Kasumi-1 (cell line): Measurements from ENCODE around the gene LRRC4C.

Source experiments
- DNase-seq, 2 experiments: peaks; one replicate each; lab custom pipeline; 2025; lab: John Stamatoyannopoulos, UW

The LRRC4C gene

DNA sequence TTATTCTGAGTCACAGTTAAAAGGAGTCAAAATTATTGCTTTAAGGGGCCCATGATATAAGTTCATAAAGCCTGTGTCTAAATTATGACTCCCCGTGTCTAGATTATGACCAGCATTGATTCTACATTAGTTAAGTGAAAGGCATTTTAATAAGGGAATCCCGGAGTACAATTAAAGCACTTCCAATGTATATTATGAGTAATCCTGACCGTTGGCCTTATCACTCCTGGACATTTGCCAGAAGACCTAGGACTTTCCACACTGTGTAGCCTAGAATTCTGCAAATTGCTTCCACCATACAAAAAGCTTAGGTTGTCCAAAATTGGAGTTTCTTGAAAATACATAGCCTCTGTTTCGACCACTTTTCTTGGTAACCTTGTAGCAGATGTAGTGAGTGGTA lies 1292.6 kb downstream of the LRRC4C start:
- DNase-seq: no peak

DNA sequence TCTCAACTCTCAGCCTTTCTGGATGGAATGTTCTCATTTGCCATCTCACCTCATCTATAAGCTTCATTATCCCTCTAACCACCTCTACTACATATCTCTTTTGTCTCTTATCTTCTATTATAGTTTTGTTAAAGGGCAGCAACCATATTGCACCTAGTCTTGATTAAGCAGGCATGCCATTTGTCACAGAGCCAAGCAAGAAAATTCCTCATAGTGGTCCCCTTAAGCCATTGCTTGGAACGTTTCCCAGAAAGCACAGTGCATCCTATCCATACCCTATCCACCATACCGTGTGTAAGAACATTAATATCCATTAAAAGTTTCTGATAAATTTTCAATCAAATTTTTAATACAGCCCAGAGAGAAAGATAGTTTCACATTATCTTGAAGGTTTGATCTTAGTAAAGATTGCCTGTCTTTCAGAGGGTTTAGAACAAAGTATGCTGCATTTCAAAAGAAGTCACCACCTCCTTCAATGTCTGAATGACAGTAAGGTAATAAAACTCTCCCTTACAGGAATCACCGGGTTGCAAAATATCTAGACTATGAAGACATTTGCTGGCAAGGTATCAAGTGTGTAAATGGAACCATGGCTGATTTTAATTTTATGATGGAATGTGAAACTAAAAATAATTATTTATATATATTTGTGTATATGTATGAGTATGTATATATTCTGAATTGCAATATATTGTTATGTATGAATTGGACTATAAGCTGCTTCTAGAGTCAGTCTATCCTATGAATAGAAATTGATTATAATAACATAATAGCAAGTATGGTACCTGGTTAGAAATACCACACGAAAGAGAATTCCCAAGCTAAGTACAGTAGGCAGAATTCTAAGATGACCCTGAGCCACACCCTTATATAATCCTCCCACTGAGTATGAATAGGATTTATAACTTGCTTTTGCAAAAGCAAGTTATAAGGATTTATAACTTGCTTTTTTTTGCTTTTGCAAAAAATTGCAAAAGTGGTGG lies 1296.3 kb downstream of the LRRC4C start:
- no peak for DNase-seq

DNA sequence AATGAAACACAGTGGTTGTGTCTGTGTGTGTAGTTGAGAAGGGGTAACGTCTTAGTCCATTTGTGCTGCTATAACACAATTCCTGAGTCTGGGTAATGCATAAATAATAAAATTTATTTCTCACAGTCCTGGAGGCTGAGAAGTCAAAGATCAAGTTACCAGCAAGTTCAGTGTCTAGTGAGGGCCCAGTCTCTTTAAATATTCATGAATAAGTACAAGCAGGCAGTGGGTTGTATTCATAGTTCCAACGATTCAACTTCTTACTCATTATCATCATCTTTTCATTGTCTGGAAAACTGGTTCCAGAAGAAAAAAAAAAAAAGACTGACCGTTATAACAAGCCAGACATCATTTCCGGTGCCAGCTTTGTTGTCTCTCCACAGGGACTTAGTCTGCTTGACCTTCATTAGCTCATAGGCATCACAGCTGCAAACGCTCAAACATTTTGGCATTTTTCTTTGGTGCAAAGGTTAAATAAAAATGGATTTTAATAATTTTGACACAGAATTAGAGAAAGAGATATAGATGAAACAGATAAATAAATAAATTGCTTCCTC lies 1297.5 kb downstream of the LRRC4C start:
- no peak for DNase-seq

DNA sequence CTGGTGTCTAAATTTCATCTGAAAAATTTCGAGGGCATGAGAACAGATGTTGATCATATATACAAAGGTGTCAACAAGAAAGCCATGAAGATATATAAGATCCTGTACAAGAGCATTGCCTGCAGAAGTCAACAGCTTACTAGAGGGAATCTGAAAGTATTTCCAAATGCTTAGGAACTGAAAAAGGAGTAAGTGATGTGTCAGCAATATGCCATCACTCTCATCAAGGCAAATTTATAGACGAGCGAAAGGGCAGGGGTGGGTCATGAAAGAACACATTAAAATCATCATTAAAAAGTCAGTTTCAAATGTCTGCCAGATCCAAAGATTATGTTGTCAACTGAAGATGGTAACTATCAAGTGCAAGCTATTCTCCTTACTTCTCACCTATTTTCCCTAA lies 1299.0 kb downstream of the LRRC4C start:
- DNase-seq: no peak

DNA sequence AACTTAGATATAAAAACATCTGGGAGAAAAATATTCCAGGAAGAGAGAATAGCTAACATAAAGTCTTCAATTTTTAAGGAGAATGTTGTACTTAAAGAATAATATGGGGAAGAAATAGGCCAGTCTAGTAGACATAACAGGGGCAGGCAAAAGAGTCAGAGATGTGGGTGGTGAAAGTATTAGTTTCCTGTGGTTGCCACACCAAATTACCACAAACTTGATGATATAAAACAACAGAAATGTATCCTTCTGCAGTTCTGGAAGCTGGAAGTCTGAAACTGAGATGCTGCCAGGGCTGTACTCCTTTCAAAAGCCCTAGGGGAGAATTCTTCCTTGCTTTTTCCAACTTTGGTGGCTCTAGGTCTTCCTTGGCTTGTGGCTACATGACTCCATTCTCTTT lies 1309.7 kb downstream of the LRRC4C start:
- DNase-seq: no peak

DNA sequence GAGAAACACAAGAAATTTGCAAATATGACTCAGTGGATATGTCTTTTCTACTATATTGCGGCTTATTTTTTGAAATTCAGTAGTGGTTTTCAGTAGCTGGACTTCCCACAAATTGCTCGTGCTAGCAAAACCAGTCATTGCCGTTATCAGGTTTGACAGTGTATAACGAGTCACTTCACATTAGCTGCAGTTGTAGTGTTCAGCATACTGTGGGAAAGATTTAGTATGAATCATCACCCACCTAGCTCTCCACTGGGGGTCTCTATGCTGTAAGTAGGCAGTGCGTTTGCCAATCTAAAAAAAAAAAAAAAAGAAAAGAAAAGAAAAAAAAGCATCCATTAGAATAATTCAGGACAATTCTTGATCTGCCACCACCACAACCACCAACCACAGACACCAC lies 1318.9 kb downstream of the LRRC4C start:
- DNase-seq: no peak

DNA sequence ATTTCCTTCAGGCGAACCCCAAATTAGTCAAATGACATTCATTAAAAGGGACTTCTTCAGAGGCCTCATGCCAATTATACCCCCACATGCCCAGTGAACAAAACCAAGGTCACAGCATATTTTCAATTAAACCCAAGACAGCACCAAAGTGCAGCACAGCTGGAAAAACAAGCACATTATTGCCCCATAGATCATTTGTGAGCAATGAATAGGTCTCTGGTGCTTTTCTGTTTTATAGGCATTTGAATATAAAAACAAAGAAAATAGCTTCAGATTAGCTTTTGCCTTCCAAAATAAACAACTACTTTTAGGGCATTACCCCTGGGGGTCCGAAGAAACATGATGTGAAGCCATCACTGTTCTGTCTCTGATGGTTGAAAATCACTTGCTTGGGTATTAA lies 1319.9 kb downstream of the LRRC4C start:
- no peak for DNase-seq

DNA sequence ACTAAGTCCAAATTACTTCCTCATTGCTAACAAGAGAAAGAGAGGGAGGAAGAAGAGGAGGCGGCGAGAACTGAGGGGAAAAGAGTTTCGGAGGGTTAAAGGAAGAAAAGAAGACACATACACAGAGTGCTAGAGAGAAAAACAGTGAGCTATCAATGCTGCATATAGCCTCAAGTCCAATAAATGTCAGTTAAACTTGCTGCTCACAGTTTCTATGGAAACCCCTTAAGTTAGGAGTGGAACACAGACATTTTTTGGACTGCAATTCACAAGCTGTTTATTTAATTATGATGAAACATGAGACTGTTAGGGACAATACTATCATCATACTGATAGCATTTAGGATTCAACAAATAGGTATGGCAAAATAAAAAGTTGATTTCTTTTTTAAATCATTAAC lies 1320.4 kb downstream of the LRRC4C start:
- DNase-seq: no peak

DNA sequence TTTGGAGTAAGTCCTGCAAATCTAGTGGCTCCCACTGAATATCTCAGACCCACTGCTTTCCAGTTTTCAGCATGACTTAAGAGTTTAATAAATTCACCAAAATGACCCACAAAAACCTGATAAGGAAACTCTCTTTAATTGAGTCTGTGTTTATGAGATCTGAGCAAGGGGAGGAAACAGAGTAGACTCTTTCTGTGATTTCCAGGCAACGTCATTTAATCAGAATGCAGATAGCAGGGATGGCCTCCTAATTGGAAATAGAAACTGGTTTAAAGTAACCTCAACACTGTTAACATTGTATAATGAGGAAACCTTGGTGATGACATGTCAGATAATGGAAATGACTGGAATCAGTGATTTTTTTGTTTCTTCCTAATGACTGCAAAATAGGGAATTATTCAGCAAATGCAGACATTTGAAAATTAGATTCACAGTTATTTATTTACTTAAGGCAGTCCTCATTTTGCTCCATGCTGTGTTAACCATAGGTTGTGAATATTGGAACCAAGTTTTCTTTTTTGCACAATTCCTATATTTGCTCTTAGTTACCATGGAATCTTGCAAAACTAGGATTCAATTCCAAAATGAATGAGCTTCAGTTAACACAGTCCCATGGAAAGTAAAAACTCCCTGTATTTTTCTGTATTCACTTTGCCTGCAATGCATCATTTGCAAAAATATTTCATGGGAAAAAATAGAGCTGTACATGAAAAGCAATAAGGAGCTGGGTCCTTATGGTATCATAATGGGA lies 1324.5 kb downstream of the LRRC4C start:
- DNase-seq: no peak

DNA sequence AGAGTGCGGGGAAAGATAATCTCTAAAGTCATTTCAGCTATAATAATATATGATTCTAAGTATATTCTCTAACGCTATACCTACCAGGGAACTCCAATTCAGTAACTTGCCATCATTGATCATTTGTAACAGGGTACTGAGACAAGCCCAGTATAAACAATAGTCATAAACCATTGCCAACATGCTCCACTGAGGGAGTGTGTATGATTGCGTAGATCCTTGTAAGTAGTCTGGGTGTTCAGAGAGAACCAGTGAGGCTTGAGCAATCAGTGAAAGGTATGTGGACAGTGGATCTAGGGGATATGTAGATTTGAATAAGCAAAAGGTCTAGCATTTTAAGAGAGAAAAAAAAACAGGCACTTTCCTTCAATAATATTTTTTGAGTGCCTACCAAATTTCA lies 1326.0 kb downstream of the LRRC4C start:
- DNase-seq: no peak

DNA sequence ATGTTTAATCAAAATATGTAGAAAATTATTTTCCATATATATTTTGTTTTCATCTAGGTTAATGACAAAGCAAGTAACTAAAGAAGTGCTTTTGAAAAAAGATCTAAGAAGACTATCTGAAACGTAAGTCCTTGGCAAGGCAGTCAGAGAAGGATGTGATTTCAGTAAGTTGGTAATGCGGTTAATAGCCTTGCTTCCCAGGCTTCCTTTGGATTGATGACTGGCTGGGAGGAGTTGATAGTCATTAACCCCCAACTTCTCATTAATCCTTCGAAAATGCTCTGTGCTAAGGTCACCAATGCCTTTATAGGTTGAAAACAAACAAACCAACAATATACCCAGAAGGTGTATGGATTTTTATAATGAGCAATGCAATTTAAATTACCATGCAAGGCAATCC lies 1326.5 kb downstream of the LRRC4C start:
- no peak for DNase-seq

DNA sequence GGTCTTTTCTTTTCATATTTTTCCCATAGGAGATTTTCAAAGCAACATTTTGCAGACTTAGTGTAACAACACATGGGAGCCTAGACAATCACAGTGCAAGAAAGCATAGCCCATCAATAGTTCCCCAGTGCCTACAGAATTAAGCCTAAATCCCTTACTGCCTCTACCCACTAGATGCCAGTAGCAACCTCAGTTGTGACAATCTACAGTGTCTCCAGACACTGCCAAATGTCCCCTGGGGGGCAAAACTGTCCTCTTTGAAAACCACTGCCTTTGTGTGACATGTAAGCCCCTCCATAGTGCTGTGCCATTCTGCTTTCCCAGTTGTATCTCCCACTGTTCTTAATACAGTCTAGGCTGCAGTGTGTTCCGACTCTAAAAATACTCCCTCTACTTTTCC lies 1329.0 kb downstream of the LRRC4C start:
- peak; percentile 21 to 36 for DNase-seq

DNA sequence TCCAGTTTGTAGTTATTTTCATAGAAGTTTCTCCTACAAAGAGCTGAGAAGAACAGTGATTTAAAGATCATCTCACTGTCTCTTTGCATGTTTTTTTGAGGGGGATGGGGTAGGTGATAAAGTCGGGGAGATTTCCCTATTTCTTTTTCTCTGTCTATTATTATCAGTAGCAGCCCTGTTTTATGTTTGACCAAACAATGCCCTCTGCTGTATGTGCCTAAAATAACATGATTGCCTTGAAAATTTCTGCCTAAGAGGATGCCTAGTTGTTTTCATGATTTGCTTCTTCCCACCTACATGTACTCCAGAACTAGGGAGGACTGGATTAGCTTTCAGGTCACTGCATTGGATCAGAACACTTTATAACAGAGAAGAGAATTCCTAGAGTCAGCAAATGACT lies 1330.2 kb downstream of the LRRC4C start:
- peak; percentile 56 to 62 for DNase-seq

DNA sequence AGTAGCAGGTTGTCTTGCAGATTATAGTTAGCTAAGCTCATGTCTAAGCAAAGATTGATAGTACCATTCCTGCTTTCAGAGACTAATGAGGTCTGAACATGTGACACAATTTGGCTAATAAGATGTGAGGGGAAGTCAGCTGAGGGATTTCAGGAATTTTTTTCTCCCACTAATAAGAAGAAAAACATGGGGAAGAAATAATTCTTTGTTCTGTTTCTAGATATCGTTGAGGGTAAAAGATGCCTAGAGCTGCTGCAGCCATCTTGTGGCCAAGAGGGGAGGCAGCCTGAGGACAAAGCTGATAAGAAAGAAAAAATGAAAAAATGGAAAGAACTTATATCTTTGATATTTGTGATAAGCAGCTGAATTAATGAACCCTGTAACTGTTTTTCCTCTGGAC lies 1334.4 kb downstream of the LRRC4C start:
- DNase-seq: peak; percentile 42 to 66

DNA sequence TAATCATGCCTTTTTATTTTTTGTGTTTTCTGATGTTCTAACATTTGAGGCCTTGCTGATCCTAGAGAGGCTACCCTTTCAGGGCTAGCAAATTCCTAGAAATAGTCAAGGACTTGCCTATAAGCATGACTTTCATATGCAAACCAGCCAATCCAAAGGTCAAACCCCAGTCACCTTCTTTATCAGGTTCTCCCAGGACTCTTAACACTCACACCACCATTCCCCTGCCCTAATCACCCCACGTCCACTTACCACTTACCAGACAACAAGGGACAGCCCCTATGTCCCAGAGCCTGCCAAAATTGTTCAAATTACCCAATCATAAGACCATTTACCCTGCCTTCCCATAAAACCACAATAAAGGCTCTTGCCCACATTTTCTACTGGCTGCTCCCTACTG lies 1339.8 kb downstream of the LRRC4C start:
- DNase-seq: no peak

DNA sequence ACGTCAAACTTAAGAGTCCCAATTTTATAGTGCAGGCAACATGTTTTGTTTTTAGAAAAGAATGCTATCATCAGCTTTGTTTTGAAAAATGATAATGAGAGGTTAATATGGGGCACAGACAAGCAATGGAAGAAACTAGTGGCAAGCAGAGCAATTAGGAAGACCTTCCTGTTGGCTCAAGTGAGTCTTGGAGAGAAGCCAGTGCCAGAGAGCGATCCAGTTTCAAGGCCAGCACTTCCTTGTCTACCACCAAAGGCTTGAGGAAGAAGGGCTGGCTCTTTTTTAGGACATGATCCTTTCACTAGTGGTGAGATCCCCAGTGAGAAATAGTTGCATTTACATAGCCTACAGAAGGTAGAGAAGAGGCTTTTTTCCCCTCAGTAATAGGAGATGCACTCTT lies 1340.7 kb downstream of the LRRC4C start:
- DNase-seq: no peak

DNA sequence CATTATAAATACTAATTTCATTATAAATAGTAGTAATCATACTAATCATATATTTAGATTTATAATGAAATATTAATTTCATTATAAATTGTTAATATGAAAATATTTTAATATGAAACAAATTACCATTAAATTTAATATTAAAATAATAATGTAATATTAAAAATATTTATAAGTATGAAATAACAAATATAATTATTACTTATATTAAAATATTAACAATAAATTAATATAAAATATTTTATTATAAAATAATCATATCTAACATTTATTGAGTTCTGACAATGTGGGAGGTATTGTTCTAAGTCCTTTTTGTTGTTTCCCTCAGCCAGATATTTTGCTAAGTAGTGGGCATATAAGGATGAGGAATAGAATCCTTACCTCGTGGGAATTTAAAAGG lies 1341.4 kb downstream of the LRRC4C start:
- no peak for DNase-seq

DNA sequence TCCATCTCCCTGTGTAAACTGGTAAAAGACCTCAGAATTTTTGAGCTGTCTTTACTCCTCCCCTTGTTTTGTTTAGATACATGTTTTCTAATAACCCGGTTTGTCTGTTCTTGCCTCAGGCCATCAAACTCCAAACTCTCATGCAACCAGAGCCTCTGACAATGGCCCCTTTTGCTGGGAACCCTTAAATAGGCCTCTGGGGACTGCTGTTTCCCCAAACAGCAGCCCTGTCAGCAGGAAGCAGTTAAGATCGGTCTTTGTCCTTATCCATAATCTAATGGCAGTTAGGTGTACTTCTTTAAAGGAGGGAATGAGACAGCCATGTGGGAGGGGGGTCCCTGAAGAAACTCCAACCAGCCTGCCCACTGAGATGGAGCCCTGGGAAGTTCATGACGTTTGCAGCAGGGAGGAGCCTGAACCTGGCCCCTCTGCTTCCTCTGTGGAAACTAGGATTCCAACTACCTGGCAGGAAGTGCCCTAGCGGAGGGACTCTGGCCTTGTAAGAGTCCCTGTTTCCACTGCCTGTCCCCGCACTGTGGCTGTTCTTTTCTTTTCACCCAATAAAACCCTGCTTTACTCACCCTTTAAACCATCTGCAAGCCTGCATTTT lies 1354.4 kb downstream of the LRRC4C start:
- DNase-seq: no peak

DNA sequence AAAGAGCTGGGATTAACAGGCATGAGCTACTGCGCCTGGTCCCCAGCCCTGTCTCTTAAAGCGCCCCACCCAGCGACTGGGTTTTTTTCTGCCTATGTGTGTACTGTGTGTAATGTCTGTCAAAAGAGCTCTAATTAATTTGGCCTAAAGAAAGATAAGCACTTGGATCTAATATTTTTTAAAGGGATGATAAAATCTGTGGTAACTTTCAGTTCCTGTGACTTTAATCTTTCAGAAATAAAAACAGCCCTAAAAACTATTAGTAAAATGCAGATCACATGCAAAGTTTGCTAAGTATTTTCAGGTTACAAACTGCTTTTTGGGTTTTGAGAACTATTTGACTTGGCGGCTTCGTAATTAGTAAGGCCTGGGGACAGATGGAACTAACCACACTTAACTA lies 1358.7 kb downstream of the LRRC4C start:
- no peak for DNase-seq

DNA sequence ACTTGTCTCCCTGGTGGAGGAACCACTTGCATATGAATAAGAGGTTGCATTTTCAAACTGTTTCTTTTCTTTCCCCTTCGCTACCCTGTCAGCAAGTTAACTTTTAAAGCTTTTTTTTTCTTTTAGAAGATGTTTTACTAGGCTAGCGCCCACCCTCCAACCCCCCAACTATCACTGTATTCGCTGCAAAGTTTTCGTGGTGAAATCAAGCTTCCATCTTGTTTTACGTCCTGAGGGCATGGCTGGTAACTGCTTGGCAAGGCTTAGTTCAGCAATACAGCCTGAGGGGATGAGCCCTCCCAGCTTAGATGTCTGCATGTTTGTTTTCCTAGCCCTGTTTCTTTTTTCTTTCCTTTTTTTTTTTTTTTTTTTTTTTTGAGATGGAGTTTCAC lies 1359.3 kb downstream of the LRRC4C start:
- DNase-seq: no peak

DNA sequence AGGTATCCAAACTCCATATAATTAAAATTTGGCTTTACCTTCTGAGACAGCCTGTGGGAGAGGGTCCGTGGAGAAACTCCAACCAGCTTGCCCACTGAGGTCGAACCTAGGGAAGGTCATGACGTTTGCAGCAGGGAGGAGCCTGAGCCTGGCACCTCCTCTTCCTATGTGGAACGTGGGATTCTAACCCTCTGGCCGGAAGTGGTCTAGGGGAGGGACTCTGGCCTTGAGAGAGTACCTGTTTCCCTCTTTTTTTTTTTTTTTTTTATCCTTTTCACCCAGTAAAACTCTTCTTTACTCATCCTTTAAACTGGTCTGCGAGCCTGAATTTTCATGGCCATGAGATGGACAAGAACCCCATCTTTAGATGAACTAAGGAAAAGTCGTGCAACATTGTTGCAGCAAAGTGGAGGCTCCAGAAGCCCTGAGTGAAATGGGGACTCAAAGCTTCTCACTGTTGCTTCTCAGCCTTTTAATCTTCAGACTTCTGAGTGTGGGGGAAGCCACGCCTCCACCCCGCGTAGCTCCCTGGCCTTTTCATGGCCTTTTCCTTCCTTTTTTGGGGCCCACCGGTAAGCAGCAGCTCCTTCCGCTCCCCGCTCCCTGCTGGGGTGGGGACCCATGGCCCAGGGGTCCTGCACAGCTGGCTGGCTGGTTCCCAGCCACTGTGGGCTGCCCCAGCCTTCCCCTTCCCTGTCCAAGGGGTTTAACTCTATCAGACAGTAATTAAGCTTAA lies 1359.9 kb downstream of the LRRC4C start:
- no peak for DNase-seq

DNA sequence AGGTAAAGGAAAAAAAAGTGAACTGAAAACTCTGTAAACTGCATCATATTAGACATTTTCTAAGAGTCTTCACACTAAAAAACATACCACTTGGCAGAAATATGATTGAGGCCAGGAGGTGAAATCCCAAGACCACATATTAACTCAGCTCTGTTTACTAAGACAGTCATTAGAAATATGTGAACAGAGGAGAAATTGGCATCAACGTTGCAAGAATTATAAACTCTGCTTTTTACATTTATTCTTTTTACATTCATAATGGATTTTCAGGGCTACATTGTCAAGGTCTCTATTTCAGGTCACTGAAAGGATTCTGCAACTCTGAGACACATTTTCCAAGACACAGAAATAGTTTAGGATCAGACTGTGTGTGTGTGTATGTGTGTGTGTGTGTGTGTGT lies 1364.0 kb downstream of the LRRC4C start:
- DNase-seq: no peak
